Measurements from ENCODE around the gene LDLRAD4.

LDLRAD4 gene

GRCh38 chr18:13247506-13247905, 28.9 kb downstream of the LDLRAD4 start:
- TF ChIP-seq CTCF (IDR thresholded peaks at IDR 0.05; ENCODE audit: low read depth, low read length, missing control alignments) = no peak
- DNase-seq (ENCODE audit: low read depth) = no peak
- H3K4me3 ChIP-seq (ENCODE audit: low read depth, low read length) = no peak overlapping the region
- in situ Hi-C loops (cut with HindIII; ENCODE audit: low sequenced_read_pairs) = no loop called here

- DNase-seq (ENCODE audit: low read depth) = no peak
- H3K4me3 ChIP-seq (ENCODE audit: low read depth, low read length) = no peak overlapping the region
- no peak for TF ChIP-seq CTCF (IDR thresholded peaks at IDR 0.05; ENCODE audit: low read depth, low read length, missing control alignments)
- in situ Hi-C loops (cut with HindIII; ENCODE audit: low sequenced_read_pairs) = no loop called here
Observed at GRCh38 chr18:13252686-13253410, 34.3 kb downstream of the LDLRAD4 start.

- TF ChIP-seq CTCF (IDR thresholded peaks at IDR 0.05; ENCODE audit: low read depth, low read length, missing control alignments) = no peak
- no peak for DNase-seq (ENCODE audit: low read depth)
- in situ Hi-C loops (cut with HindIII; ENCODE audit: low sequenced_read_pairs) = no loop called here
- H3K4me3 ChIP-seq (ENCODE audit: low read depth, low read length) = no peak overlapping the region
Observed at GRCh38 chr18:13253786-13254688, 35.5 kb downstream of the LDLRAD4 start.

- in situ Hi-C loops (cut with HindIII; ENCODE audit: low sequenced_read_pairs) = no loop called here
- DNase-seq (ENCODE audit: low read depth) = no peak
- no peak overlapping the region for H3K4me3 ChIP-seq (ENCODE audit: low read depth, low read length)
- no peak for TF ChIP-seq CTCF (IDR thresholded peaks at IDR 0.05; ENCODE audit: low read depth, low read length, missing control alignments)
Observed at GRCh38 chr18:13254971-13255927, 36.7 kb downstream of the LDLRAD4 start.

- DNase-seq (ENCODE audit: low read depth) = no peak
- in situ Hi-C loops (cut with HindIII; ENCODE audit: low sequenced_read_pairs) = no loop called here
- no peak for TF ChIP-seq CTCF (IDR thresholded peaks at IDR 0.05; ENCODE audit: low read depth, low read length, missing control alignments)
- H3K4me3 ChIP-seq (ENCODE audit: low read depth, low read length) = no peak overlapping the region
Observed at GRCh38 chr18:13256444-13257305, 38.1 kb downstream of the LDLRAD4 start.

Data from astrocyte of the cerebellum (primary cell).